Spleen (tissue), 7 donors: ENCODE data around the gene PRRT4.

ENCODE experiments used
- POLR2A ChIP-seq, 3 donors: fragments of 450-650 bp; IDR thresholded peaks; one replicate each; pipeline ENCODE4 v1.5.1; 2017; ENCODE audit warnings: antibody characterized with exemption in 3 of 3, mild to moderate bottlenecking in 1 of 3
- POLR2AphosphoS5 ChIP-seq, 3 donors: sonication (generic); formaldehyde crosslinking; IDR thresholded peaks; one replicate each; pipeline ENCODE4 v1.5.1; 2017; ENCODE audit warnings: antibody characterized with exemption in 3 of 3
- TF ChIP-seq, protein P1 (sequence below), 11 experiments: fragments of 200-600 bp in 7 of 11; fragments of 450-650 bp in 4 of 11; sonication (generic) in 4 of 11; IDR thresholded peaks in 8 of 11; conservative IDR thresholded peaks in 3 of 11; 1 replicate in 7 of 11; 2 replicates in 4 of 11; pipeline versions ENCODE4 v1.4.0 to v1.8.0; 2016 to 2021; ENCODE audit warnings: antibody characterized with exemption in 11 of 11, inconsistent platforms in 4 of 11, mild to moderate bottlenecking in 1 of 11
- donor health status: DM: no; HTN: no; CAD: no; lungs with moderate emphysema.
- donor health status: DM: no; HTN: no; CAD: no.
- donor health status: DM: no; HTN: no; CAD: no.

DNA sequence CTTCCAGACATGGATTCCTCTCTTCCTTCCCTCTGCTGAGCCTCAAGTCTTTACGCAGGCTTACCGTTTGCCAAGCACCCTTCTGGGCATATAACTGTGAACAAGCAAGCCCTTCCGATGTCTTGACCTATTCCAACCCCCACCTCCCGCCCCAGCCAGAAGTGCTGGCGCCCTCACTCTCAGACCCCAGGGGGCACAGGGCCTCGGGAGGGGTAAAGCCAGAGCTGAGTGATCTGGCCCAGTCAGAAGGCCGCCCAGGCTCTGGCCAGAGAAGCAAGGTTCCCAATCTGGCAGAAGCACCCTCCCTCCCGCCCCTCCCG lies 1.2 kb downstream of the PRRT4 start:
- TF ChIP-seq, protein P1, sequence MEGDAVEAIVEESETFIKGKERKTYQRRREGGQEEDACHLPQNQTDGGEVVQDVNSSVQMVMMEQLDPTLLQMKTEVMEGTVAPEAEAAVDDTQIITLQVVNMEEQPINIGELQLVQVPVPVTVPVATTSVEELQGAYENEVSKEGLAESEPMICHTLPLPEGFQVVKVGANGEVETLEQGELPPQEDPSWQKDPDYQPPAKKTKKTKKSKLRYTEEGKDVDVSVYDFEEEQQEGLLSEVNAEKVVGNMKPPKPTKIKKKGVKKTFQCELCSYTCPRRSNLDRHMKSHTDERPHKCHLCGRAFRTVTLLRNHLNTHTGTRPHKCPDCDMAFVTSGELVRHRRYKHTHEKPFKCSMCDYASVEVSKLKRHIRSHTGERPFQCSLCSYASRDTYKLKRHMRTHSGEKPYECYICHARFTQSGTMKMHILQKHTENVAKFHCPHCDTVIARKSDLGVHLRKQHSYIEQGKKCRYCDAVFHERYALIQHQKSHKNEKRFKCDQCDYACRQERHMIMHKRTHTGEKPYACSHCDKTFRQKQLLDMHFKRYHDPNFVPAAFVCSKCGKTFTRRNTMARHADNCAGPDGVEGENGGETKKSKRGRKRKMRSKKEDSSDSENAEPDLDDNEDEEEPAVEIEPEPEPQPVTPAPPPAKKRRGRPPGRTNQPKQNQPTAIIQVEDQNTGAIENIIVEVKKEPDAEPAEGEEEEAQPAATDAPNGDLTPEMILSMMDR (IDR thresholded peaks at IDR 0.05 in 8 of 11, conservative IDR thresholded peaks at IDR 0.05 in 3 of 11), result no peak
- TF ChIP-seq POLR2A (IDR thresholded peaks at IDR 0.05), result no peak
- TF ChIP-seq POLR2AphosphoS5 (IDR thresholded peaks at IDR 0.05), result no peak
